T-helper 2 cell treated with Interferon-gamma antibody and Interleukin-4, amounts not matched to agents 100 ng/mL and 5 ng/mL, for 36 hours (primary cell): ENCODE measurements around the gene EP400. TPM values are rescaled to one million over a fixed set of nuclear protein-coding genes. Genes with fewer than 3 reads are reported as not detected.

ENCODE experiments used
- intact Hi-C: fragments of 100-400 bp; cut with micrococcal nuclease; formaldehyde crosslinking; loops from one replicate; pipeline ENCODE4 v1.15.1; 2023
- total RNA-seq: library from RNA; stranded (reverse); gene quantifications from 2 replicates; pipeline ENCODE4 v1.2.3, GENCODE V29; 2022

The EP400 gene
- total RNA-seq, result 56.4 and 58.6 TPM in 2 replicates

DNA sequence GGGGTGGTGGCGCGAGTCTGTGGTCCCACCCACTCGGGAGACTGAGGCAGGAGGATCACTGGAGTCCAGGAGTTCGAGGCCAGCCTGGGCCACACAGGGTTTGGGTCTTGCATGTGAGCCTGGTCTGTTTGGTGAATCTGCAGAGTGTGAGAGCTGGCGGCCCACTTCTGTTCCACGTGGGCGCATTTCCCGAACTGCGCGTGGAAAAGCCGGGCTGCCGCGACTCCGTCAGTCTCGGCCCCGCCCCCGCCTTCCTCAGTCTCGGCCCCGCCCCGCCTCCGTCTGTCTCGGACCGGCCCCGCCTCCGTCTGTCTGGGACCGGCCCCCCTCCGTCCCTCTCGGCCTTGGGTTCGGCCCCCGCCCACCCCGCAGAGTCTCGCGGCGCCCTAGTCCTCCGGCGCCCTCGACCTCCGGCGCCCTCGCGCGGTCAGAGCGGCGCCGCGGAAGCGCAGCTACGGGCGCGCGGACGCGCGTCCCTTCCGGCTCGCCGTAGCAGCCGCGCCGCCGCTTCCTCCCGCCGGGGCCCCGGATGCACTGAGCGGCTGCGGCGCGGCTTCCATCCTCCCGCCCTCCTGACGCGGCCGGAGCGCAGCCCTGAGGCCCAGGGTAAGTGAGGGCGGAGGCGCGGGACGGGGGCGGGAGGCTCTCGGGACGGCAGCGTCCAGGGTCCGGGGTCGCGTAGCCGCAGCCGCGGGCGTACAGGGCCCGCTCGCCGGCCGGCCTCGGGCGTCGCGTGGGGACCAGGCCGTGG is at the start of gene EP400:
Gene EP400, plus strand, starts transcription at position 512 of the 751 bp plus-strand sequence. CDS start 10,678 bp downstream, outside the sequence.
- intact Hi-C loops, result loop anchor here (1.0 to 10.0 kb wide), 4 partner anchors 20 to 1075 kb away; partner anchors contain the start of genes PUS1, RAN and ULK1

DNA sequence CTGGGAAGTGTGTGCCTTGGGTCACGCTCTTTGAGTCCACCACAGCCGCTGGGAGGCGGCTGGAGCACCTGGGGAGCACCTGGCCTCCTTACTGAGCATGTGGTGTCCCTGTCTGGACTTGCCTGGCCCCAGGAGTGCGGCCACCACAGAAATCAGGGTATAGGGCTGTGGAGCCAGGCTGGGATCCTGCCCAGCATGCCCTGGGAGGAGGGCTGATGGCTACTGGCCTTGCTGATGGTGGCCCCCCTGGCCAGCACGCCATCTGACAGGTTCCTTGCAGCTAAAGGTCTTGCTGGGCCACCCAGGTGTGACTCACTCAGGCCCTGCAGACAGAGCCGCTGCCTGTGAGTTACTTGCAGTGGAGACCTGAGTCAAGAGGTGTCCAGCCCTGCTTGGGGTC is 49.3 kb upstream of the EP400 start:
- intact Hi-C loops, result no loop called here

GRCh38 chr12:131901431-131902331 is 48.1 kb upstream of the EP400 start:
- intact Hi-C loops, result no loop called here

GRCh38 chr12:131902332-131903241 is 47.2 kb upstream of the EP400 start:
- intact Hi-C loops, result no loop called here

- intact Hi-C loops, result no loop called here
Measured at GRCh38 chr12:131903270-131904255, 46.2 kb upstream of the EP400 start.

GRCh38 chr12:131904346-131904745 is 45.4 kb upstream of the EP400 start:
- intact Hi-C loops, result no loop called here

- intact Hi-C loops, result no loop called here
Measured at GRCh38 chr12:131905081-131905629, 44.6 kb upstream of the EP400 start.

DNA sequence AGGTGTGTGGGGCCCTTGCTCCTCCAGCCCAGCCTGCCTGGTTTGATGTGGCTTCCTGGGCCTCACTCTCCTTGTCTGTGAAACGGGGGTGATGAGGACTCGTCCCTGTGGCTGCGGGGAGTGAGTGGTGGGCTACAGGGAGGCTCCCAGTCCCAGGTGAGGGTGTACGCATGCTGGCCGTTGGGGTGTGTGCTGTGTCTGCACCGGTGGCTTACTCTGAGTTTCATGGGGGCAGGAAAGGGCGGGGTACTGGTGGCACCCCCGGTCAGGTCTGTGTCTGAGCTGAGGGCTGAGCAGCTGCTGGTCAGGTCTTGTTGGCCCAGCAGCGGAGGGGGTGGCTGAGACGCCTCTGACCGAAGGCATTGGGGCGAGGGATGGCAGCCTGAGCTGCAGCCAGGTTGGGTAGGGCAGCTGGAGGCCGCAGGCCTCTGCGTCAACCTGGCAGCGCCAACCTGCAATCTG is 44.1 kb upstream of the EP400 start:
- intact Hi-C loops, result no loop called here

GRCh38 chr12:131907379-131908091 is 42.2 kb upstream of the EP400 start:
- intact Hi-C loops, result no loop called here

DNA sequence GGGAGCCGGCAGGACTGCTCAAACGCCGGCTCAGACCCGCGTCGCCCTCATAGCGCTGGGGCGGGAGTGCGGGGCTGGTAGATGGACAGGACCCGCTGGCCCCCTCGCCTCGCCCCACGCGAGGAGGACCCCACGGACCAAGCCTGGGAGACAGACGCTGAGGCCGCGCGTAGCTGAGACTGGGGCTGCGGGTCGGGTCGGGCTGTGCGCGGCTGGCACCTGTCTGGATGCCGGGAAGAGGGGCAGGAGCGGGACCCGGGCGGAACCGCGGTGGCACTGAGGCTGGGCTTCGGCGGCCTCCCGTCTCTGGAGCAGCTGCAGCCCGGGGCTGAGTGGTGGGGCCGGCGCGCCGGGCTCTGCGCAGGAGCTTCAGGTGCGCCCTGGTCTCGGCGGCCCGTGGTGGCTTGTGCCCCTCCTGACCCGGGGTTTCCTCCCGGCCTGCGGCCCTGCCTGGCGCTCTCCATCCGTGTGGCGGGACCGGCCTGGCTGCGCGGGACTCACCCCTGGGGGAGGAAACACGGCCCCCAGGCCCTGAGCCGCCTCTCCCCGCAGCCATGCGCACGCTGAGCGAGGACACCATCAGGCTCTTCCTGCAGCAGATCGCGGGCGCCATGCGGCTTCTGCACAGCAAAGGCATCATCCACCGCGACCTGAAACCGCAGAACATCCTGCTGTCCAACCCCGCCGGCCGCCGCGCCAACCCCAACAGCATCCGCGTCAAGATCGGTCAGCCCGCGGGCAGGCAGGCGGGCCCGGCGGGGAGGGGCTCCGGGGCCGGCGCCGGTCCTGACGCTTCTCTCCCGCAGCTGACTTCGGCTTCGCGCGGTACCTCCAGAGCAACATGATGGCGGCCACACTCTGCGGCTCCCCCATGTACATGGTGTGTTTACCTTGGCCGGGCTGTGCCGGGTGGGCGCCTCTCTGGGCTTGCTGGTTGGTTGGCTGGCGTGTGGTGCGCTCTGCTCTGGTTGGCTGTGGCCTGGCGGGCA is 41.4 kb upstream of the EP400 start:
- intact Hi-C loops, result no loop called here

DNA sequence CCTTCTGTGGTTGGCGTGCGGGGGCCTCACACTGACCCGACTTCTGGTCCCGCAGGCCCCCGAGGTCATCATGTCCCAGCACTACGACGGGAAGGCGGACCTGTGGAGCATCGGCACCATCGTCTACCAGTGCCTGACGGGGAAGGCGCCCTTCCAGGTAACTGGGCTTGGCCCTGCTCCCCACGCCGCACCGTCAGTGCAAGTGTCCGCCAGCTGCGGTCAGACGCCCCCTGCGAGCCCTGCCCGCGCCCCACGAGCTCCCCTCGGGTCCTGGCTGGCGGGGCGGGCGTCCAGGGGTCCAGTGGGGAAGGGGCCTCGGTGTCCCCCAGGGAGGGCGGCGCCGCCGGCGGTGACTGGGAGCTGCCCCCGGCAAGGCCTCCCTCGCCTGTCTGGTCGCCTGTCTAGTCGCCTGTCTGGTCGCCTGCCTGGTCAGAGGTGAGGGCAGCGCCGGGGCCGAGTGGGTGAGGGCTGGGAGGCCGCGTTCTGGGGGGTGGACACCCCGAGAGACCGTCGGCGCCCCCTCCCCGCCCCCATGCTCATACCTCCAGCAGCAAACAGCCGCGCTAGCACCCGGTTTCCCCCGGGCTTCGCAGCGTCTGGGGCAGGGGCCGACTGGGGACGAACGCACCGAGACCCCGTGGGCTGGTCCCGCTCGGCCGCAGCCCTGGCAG is 40.5 kb upstream of the EP400 start:
- intact Hi-C loops, result no loop called here

GRCh38 chr12:131909752-131910219 is 40.0 kb upstream of the EP400 start:
- intact Hi-C loops, result no loop called here

DNA sequence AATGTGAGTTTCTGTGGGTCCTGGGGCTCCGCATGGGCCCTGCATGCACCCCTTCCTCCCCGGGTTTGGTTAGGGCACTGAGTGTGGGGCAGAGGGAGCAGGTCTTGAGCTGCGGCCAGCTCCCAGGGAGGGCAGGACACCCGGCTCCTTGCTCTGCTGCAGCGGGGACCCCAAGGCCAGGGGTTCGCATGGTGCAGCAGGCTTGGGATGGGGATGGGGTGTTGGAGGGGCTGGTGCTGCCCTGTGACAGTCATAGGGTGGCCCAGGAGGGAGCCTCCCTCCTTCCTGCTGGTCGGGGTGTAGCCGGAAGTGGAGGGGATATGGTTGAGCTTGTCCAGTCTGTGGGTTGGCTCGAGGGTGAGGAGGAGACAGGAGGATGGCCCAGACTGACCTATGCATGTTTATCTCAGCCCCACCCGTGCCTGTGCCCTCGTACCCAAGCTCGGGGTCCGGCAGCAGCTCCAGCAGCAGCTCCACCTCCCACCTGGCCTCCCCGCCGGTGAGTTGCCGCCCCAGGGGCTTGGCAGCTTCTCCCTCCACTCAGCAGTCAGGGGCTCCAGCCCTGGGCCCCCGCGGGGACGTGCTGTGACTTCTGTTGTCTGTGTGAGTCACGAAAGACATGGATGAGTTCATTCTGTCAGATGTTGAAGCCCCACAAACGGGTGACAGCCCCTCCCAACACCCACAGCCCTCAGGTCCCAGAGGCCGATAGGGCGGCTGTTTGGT is 39.3 kb upstream of the EP400 start:
- intact Hi-C loops, result no loop called here

DNA sequence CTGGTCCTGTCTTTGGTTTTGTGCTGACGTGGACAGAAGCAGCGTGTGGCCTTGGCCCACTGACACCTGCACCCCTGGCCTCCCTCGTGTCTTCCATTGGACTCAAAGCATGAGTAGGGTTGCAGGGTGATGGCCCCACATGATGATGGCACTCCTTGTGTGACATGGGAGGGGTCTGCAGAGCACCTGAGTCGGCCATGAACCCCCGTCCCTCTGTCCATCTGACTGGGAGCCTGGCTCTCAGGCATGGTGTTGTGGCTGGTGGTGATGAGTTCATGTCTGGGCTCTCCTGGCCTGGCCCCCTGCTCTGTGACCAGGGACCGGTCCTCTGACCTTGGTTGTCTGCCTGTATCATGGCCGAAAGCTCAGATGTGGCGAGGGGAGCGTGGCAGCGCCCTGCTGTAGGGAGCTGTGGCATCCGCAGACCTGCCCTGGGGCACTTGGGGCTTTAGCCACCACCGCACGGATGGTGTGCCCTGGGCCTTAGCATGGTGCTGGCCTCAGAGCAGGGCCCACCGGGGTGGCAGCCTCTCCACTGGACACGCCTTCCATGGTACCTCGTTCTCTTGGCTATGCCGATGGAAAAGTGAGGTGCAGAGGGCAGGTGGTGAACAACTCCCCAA is 38.6 kb upstream of the EP400 start:
- intact Hi-C loops, result no loop called here

- intact Hi-C loops, result no loop called here
Measured at GRCh38 chr12:131911851-131912477, 37.8 kb upstream of the EP400 start.
